ENCODE measurements around the gene PRAMEF2.
"Not testable (repeated sequence)": the region's sequence is repeated elsewhere in the genome, so short reads cannot be mapped to it uniquely, and the experiment has no call there.

Gene PRAMEF2

GRCh38 chr1:12851779-12852178 lies 5.1 kb upstream of the PRAMEF2 start:
- no peak for DNase-seq
- no peak overlapping the region for H3K4me3 ChIP-seq (ENCODE audit: low read depth, low read length)
- H3K36me3 ChIP-seq = no peaks in the 10 kb centered on the region
- no peak overlapping the region for H3K27ac ChIP-seq
- no peak for TF ChIP-seq CTCF (IDR thresholded peaks at IDR 0.05; ENCODE audit: low read depth, low read length)
- H3K9me3 ChIP-seq (ENCODE audit: severe bottlenecking) = no peaks in the 10 kb centered on the region
- H3K27me3 ChIP-seq (ENCODE audit: insufficient read depth, low read depth, severe bottlenecking) = peaks cover 37% of the 10 kb centered on the region

GRCh38 chr1:12863131-12863880 lies 6.4 kb downstream of the PRAMEF2 start:
- H3K9me3 ChIP-seq (ENCODE audit: severe bottlenecking); DNase-seq: not testable (repeated sequence)

GRCh38 chr1:12878453-12878852 lies 21.6 kb downstream of the PRAMEF2 start:
- H3K27ac ChIP-seq; H3K4me3 ChIP-seq (ENCODE audit: low read depth, low read length); H3K36me3 ChIP-seq; H3K27me3 ChIP-seq (ENCODE audit: insufficient read depth, low read depth, severe bottlenecking); H3K9me3 ChIP-seq (ENCODE audit: severe bottlenecking); DNase-seq: not testable (repeated sequence)

More at GRCh38 chr1:12863131-12863880, 6.4 kb downstream of the PRAMEF2 start:
- not testable (repeated sequence) for H3K4me3 ChIP-seq (ENCODE audit: low read depth, low read length); H3K36me3 ChIP-seq; H3K27ac ChIP-seq; H3K27me3 ChIP-seq (ENCODE audit: insufficient read depth, low read depth, severe bottlenecking)

- not testable (repeated sequence) for H3K4me3 ChIP-seq (ENCODE audit: low read depth, low read length); H3K9me3 ChIP-seq (ENCODE audit: severe bottlenecking); H3K27me3 ChIP-seq (ENCODE audit: insufficient read depth, low read depth, severe bottlenecking); DNase-seq; H3K36me3 ChIP-seq; H3K27ac ChIP-seq
These were observed 29.2 kb downstream of the PRAMEF2 start, which contains the start of gene PRAMEF4 for GRCh38 chr1:12886101-12886500. Gene PRAMEF4, minus strand, starts transcription at chr1:12886201. Its CDS starts 2,807 bp downstream, at chr1:12883394.

- H3K27ac ChIP-seq; H3K9me3 ChIP-seq (ENCODE audit: severe bottlenecking); H3K27me3 ChIP-seq (ENCODE audit: insufficient read depth, low read depth, severe bottlenecking); H3K36me3 ChIP-seq; H3K4me3 ChIP-seq (ENCODE audit: low read depth, low read length); DNase-seq: not testable (repeated sequence)
These were observed 41.3 kb downstream of the PRAMEF2 start, which contains the start of gene PRAMEF10 for GRCh38 chr1:12898170-12898569. Gene PRAMEF10, minus strand, starts transcription at chr1:12898270. Its CDS starts 2,423 bp downstream, at chr1:12895847.

GRCh38 chr1:12899186-12899585 lies 42.3 kb downstream of the PRAMEF2 start:
- not testable (repeated sequence) for H3K27ac ChIP-seq; H3K36me3 ChIP-seq; DNase-seq; H3K27me3 ChIP-seq (ENCODE audit: insufficient read depth, low read depth, severe bottlenecking); H3K9me3 ChIP-seq (ENCODE audit: severe bottlenecking); H3K4me3 ChIP-seq (ENCODE audit: low read depth, low read length)

- not testable (repeated sequence) for DNase-seq; H3K27me3 ChIP-seq (ENCODE audit: insufficient read depth, low read depth, severe bottlenecking); H3K36me3 ChIP-seq; H3K9me3 ChIP-seq (ENCODE audit: severe bottlenecking); H3K4me3 ChIP-seq (ENCODE audit: low read depth, low read length); H3K27ac ChIP-seq
These were observed 47.1 kb downstream of the PRAMEF2 start for GRCh38 chr1:12903793-12904572.

Data from WERI-Rb-1 (cell line).